H9 (cell line): Measurements from ENCODE around the gene SPATA2L. TPM values are rescaled to one million over a fixed set of nuclear protein-coding genes. Genes with fewer than 3 reads are reported as not detected.
A peak's percentile ranks its signal among the peaks of the same experiment; 100 is the strongest.
"Not testable (repeated sequence)": the region's sequence is repeated elsewhere in the genome, so short reads cannot be mapped to it uniquely, and the experiment has no call there.

Experiments
- DNase-seq: peaks from one replicate; pipeline ENCODE4 v3.0.0-alpha.2; 2017
- H2AFZ ChIP-seq: one replicate; pipeline ENCODE4 v1.6.1; 2013; ENCODE audit warnings: mild to moderate bottlenecking, low read length, control low read depth, moderate library complexity
- H2AK5ac ChIP-seq: 2 replicates; pipeline ENCODE4 v1.6.1; 2013; ENCODE audit warnings: low read length, control low read depth, mixed read lengths; ENCODE audit not compliant: insufficient read length
- H2BK120ac ChIP-seq: one replicate; pipeline ENCODE4 v1.6.1; 2013; ENCODE audit warnings: low read depth, mild to moderate bottlenecking, low read length, control low read depth, inconsistent platforms; ENCODE audit not compliant: poor library complexity, severe bottlenecking
- H2BK12ac ChIP-seq: 2 replicates; pipeline ENCODE4 v1.6.1; 2013; ENCODE audit warnings: low read length, control low read depth, mixed read lengths, low read depth; ENCODE audit not compliant: insufficient read length
- H2BK15ac ChIP-seq: 2 replicates; pipeline ENCODE4 v1.6.1; 2013; ENCODE audit warnings: low read depth, low read length, control low read depth
- H2BK20ac ChIP-seq: one replicate; pipeline ENCODE4 v1.6.1; 2013; ENCODE audit warnings: low read depth, mild to moderate bottlenecking, low read length, control low read depth, inconsistent platforms; ENCODE audit not compliant: poor library complexity, severe bottlenecking
- H2BK5ac ChIP-seq: 2 replicates; pipeline ENCODE4 v1.6.1; 2013; ENCODE audit warnings: low read length, control low read depth, mixed read lengths; ENCODE audit not compliant: insufficient read length
- H3K14ac ChIP-seq: 2 replicates; pipeline ENCODE4 v1.6.1; 2013; ENCODE audit warnings: low read length, control low read depth; ENCODE audit not compliant: insufficient read depth
- H3K18ac ChIP-seq: 2 replicates; pipeline ENCODE4 v1.6.1; 2013; ENCODE audit warnings: low read depth, mild to moderate bottlenecking, mixed read lengths, low read length, control low read depth; ENCODE audit not compliant: insufficient read length
- H3K23ac ChIP-seq: 2 replicates; pipeline ENCODE4 v1.6.1; 2013; ENCODE audit warnings: low read length, control low read depth, mixed read lengths, low read depth; ENCODE audit not compliant: insufficient read length
- H3K23me2 ChIP-seq: 2 replicates; pipeline ENCODE4 v1.6.1; 2013; ENCODE audit warnings: low read depth, mild to moderate bottlenecking, mixed read lengths, low read length, control low read depth; ENCODE audit not compliant: insufficient read length, poor library complexity, severe bottlenecking
- H3K27ac ChIP-seq: 2 replicates; pipeline ENCODE4 v1.5.1; 2013; ENCODE audit warnings: low read length, control low read depth, mixed read lengths, low read depth; ENCODE audit not compliant: insufficient read length
- H3K27me3 ChIP-seq: 2 replicates; pipeline ENCODE4 v1.6.1; 2013; ENCODE audit warnings: low read length, control low read depth, inconsistent platforms; ENCODE audit not compliant: insufficient read depth
- H3K4ac ChIP-seq: 2 replicates; pipeline ENCODE4 v1.6.1; 2013; ENCODE audit warnings: low read depth, mild to moderate bottlenecking, control low read depth, inconsistent platforms, low read length, moderate library complexity
- H3K4me1 ChIP-seq: 2 replicates; pipeline ENCODE4 v1.6.1; 2013; ENCODE audit warnings: low read length, control low read depth, inconsistent platforms; ENCODE audit not compliant: insufficient read depth
- H3K4me2 ChIP-seq: 2 replicates; pipeline ENCODE4 v1.6.1; 2013; ENCODE audit warnings: low read length, control low read depth, mixed read lengths; ENCODE audit not compliant: insufficient read length, insufficient read depth
- H3K56ac ChIP-seq: 2 replicates; pipeline ENCODE4 v1.6.1; 2013; ENCODE audit warnings: low read depth, mild to moderate bottlenecking, mixed read lengths, low read length, control low read depth; ENCODE audit not compliant: insufficient read length
- H3K79me1 ChIP-seq: 2 replicates; pipeline ENCODE4 v1.6.1; 2013; ENCODE audit warnings: low read depth, mild to moderate bottlenecking, moderate library complexity, low read length, control low read depth, inconsistent platforms; ENCODE audit not compliant: insufficient read depth, poor library complexity, severe bottlenecking
- H3K79me2 ChIP-seq: 2 replicates; pipeline ENCODE4 v1.6.1; 2013; ENCODE audit warnings: low read length, control low read depth, inconsistent platforms; ENCODE audit not compliant: insufficient read depth
- H3K9ac ChIP-seq: 2 replicates; pipeline ENCODE4 v1.6.1; 2013; ENCODE audit warnings: low read length, control low read depth, mixed read lengths; ENCODE audit not compliant: insufficient read length; ENCODE audit errors: extremely low read depth
- H3K9me3 ChIP-seq: one replicate; pipeline ENCODE4 v1.6.1; 2013; ENCODE audit warnings: low read depth, low read length, inconsistent platforms; ENCODE audit not compliant: control insufficient read depth
- H3T11ph ChIP-seq: one replicate; pipeline ENCODE4 v1.6.1; 2013; ENCODE audit warnings: mild to moderate bottlenecking, low read length, control low read depth, inconsistent platforms
- H4K20me1 ChIP-seq: one replicate; pipeline ENCODE4 v1.6.1; 2013; ENCODE audit not compliant: control insufficient read depth, insufficient read length, insufficient read depth
- H4K5ac ChIP-seq: 2 replicates; pipeline ENCODE4 v1.6.1; 2013; ENCODE audit warnings: low read depth, mild to moderate bottlenecking, mixed read lengths, low read length, control low read depth; ENCODE audit not compliant: insufficient read length
- H4K8ac ChIP-seq: replicated peaks from 2 replicates; pipeline ENCODE4 v1.6.1; 2013; ENCODE audit warnings: low read length, control low read depth, mixed read lengths, low read depth; ENCODE audit not compliant: insufficient read length
- H4K91ac ChIP-seq: 2 replicates; pipeline ENCODE4 v1.6.1; 2013; ENCODE audit warnings: low read depth, mild to moderate bottlenecking, moderate library complexity, mixed read lengths, low read length, control low read depth; ENCODE audit not compliant: insufficient read length
- H3K27ac Mint-ChIP-seq, 3 experiments: 2 replicates in 2 of 3; 3 replicates in 1 of 3; pipeline ENCODE4 v1.8.0; 2020 to 2021; ENCODE audit warnings: mixed read lengths in 3 of 3, mild to moderate bottlenecking in 1 of 3, moderate library complexity in 1 of 3
- H3K27me3 Mint-ChIP-seq: 2 replicates; pipeline ENCODE4 v1.8.0; 2021; ENCODE audit warnings: low read depth, mild to moderate bottlenecking, moderate library complexity, mixed read lengths
- H3K36me3 Mint-ChIP-seq, 3 experiments: 2 replicates in 2 of 3; 3 replicates in 1 of 3; pipeline ENCODE4 v1.8.0; 2020 to 2021; ENCODE audit warnings: low read depth in 3 of 3, mixed read lengths in 3 of 3; ENCODE audit not compliant: insufficient read depth in 1 of 3
- H3K4me1 Mint-ChIP-seq, 2 experiments: 2 replicates each; pipeline ENCODE4 v1.8.0; 2020; ENCODE audit warnings: mixed read lengths in 2 of 2
- H3K4me3 Mint-ChIP-seq, 2 experiments: 2 replicates in 1 of 2; 3 replicates in 1 of 2; pipeline ENCODE4 v1.8.0; 2020 to 2021; ENCODE audit warnings: mild to moderate bottlenecking in 2 of 2, mixed read lengths in 2 of 2, moderate library complexity in 1 of 2
- H3K9me3 Mint-ChIP-seq, 2 experiments: 2 replicates in 1 of 2; 3 replicates in 1 of 2; pipeline ENCODE4 v1.8.0; 2020; ENCODE audit warnings: mild to moderate bottlenecking in 2 of 2, mixed read lengths in 2 of 2, moderate library complexity in 1 of 2
- WGBS: extraction: QIAGEN DNeasy Blood & Tissue Kit; methylation state at CpG from one replicate; pipeline ENCODE4 v1.1.7; 2013; ENCODE audit warnings: missing lambda C conversion rate, low lambda C conversion rate, mixed read lengths; ENCODE audit not compliant: insufficient read length; ENCODE audit errors: extremely low coverage; 5-methylcytosine and 5-hydroxymethylcytosine counted together
- total RNA-seq: library from RNA; stranded (reverse); gene quantifications from 2 replicates; pipeline ENCODE4 v1.2.1, GENCODE V29; 2021

Gene SPATA2L
- total RNA-seq, 1 experiment from 2014 or later = 27.1 TPM

GRCh38 chr16:89698717-89699116, 2.8 kb downstream of the SPATA2L start:
- H2AK5ac ChIP-seq, H2BK15ac ChIP-seq, H3K18ac ChIP-seq, H2BK120ac ChIP-seq, H2BK12ac ChIP-seq, H2BK20ac ChIP-seq, H4K20me1 ChIP-seq, H3T11ph ChIP-seq, H3K9me3 ChIP-seq, H3K4me1 ChIP-seq, H3K9ac ChIP-seq, H4K5ac ChIP-seq, H3K27ac ChIP-seq, H4K91ac ChIP-seq, H4K8ac ChIP-seq, H3K79me1 ChIP-seq, H3K23ac ChIP-seq, H3K27me3 ChIP-seq, H3K56ac ChIP-seq, H3K27ac Mint-ChIP-seq, H2AFZ ChIP-seq, H3K79me2 ChIP-seq, H3K14ac ChIP-seq, H3K9me3 Mint-ChIP-seq, DNase-seq, H3K4ac ChIP-seq, H2BK5ac ChIP-seq, H3K4me2 ChIP-seq: not testable (repeated sequence)
- H3K23me2 ChIP-seq = peaks cover 11% of the 10 kb centered on the region
- peaks cover 8 to 33% (median 26%) of the 10 kb centered on the region in 3 experiments for H3K36me3 Mint-ChIP-seq
- no CpG with 5 or more reads among the region's 14 CpGs for WGBS
- H3K27me3 Mint-ChIP-seq = peaks cover 13% of the 10 kb centered on the region
- peaks cover 9 to 12% of the 10 kb centered on the region in 2 experiments for H3K4me1 Mint-ChIP-seq
- H3K4me3 Mint-ChIP-seq = peak overlapping the region in 1 of 2 experiments; percentile 4; a peak in 1 of 5 replicates
